Thyroid gland (tissue), 4 donors: ENCODE data around the gene CCDC85C.

Experiments used
- CTCF ChIP-seq, 6 experiments: fragments of 200-600 bp in 3 of 6; fragments of 450-650 bp in 3 of 6; sonication (generic) in 3 of 6; IDR thresholded peaks; one replicate each; pipeline ENCODE4 v1.5.1; 2016 to 2019; ENCODE audit warnings: antibody characterized with exemption in 6 of 6, mild to moderate bottlenecking in 2 of 6, inconsistent platforms in 1 of 6, moderate library complexity in 1 of 6
- POLR2A ChIP-seq, 2 donors: fragments of 450-650 bp; IDR thresholded peaks; one replicate each; pipeline ENCODE4 v1.6.1; 2017; ENCODE audit warnings: antibody characterized with exemption in 2 of 2, mild to moderate bottlenecking in 2 of 2, moderate library complexity in 1 of 2

DNA sequence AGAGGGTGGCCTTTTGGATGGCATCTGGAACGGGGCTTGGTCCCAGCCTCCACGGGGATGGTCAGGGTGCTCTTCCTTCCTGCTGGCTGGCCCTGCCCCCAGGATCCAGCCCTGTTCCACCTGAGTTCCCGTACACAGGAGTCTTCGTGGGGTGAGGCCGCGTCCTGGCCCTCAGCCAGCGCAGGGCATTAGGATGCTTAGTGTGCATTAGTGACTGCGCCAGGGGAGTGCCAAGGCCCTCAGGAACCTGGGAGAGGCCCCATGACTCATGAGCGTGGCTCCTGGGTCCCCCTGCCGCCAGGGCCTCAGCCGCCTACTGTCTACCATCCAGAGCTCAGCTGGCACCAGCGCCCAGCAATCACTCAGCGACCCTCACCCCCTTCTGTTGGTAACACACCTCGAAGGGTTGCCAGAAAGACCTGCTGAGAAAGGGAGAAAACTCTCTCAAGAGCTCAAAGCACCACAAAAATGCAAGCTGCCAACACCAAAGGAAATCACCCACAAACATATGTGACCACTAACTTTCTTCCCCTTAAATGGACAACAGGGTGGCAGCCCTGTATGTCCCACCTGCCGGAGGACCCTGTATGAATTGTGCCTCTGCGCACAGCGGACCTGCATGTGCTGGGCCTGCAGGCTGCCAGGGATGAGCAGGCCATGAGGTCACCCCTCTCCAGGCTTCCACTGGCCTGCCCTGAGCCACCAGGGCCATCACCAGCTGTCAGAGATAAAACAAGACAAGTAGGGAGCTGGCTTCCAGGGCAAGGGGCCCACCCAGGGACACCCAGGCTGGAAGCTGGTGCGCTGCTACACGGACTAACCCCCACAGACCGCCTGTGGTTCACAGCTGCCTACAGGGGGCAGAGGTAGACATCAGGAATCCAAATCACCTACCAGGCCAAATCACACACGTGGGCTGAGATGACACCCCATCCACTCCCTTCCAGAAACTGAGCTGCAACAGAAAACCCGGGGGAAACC, 28.7 kb downstream of the CCDC85C start:
- TF ChIP-seq CTCF (IDR thresholded peaks at IDR 0.05) (peak in 1 of 6 experiments; percentile 9), POLR2A (IDR thresholded peaks at IDR 0.05) (no peak)
